K562 (cell line): ENCODE measurements around the gene COG2. TPM values are rescaled to one million over a fixed set of nuclear protein-coding genes. Genes with fewer than 3 reads are reported as not detected.

Experiments
- ETV5 ChIP-seq: sonication (generic); formaldehyde crosslinking; IDR thresholded peaks from 2 replicates; pipeline ENCODE4 v1.4.0; 2020; ENCODE audit warnings: low read depth, mild to moderate bottlenecking, missing genetic modification reagents
- FOS ChIP-seq: IDR thresholded peaks from 3 replicates; pipeline ENCODE4 v1.6.1; 2011; ENCODE audit not compliant: insufficient read length; ENCODE audit errors: extremely low read depth
- FOXK2 ChIP-seq, 2 experiments: fragments of 450-650 bp; IDR thresholded peaks in 1 of 2; conservative IDR thresholded peaks in 1 of 2; 2 replicates each; pipeline ENCODE4 v1.6.1; 2016; ENCODE audit warnings: low read depth in 2 of 2, mild to moderate bottlenecking in 1 of 2
- MXD1 ChIP-seq: fragments of 250-450 bp; sonication (Bioruptor Pico); IDR thresholded peaks from 2 replicates; pipeline ENCODE4 v1.8.0; 2021; ENCODE audit warnings: borderline replicate concordance, mild to moderate bottlenecking, moderate library complexity; ENCODE audit not compliant: poor library complexity, severe bottlenecking
- NR2C2 ChIP-seq, 2 experiments: fragments of 200-800 bp in 1 of 2; sonication (Bioruptor generic) in 1 of 2; sonication (generic) in 1 of 2; formaldehyde crosslinking in 1 of 2; IDR thresholded peaks; 2 replicates each; pipeline versions ENCODE4 v1.6.1 to v1.8.0; 2016 to 2022; ENCODE audit warnings: mild to moderate bottlenecking in 1 of 2, missing compliant biosample characterization in 1 of 2, missing genetic modification characterization in 1 of 2, missing genetic modification reagents in 1 of 2
- TEAD4 ChIP-seq, 2 experiments: sonication (generic) in 1 of 2; formaldehyde crosslinking in 1 of 2; IDR thresholded peaks; 2 replicates each; pipeline versions ENCODE4 v1.6.1 to v1.8.0; 2012 to 2022; ENCODE audit warnings: borderline replicate concordance in 1 of 2, inconsistent platforms in 1 of 2, low read length in 1 of 2, mild to moderate bottlenecking in 1 of 2, missing genetic modification reagents in 1 of 2
- VEZF1 ChIP-seq: fragments of 200-800 bp; sonication (Bioruptor generic); IDR thresholded peaks from 2 replicates; pipeline ENCODE4 v1.6.1; 2017; ENCODE audit warnings: missing genetic modification characterization, missing compliant biosample characterization
- polyA plus RNA-seq, 8 experiments: library from polyadenylated mRNA; depleted of rRNA in 4 of 8; stranded (reverse) in 5 of 8; unstranded in 3 of 8; fragments of >200 nt; fragmentation: Nextera tagmentation in 2 of 8; fragmentation: Illumina TruSeq in 1 of 8; extraction: Ambion mirVana in 2 of 8; extraction: Trizol in 1 of 8; gene quantifications; 2 replicates each; pipeline versions ENCODE4 v1.2.1 to v1.2.3, GENCODE V29; 2011 to 2014; ENCODE audit warnings: inconsistent platforms in 1 of 8, missing spikeins in 1 of 8
- total RNA-seq, 7 experiments: library from RNA; depleted of rRNA in 6 of 7; stranded (reverse); fragments of >200 nt in 6 of 7; fragmentation: Illumina TruSeq in 2 of 7; extraction: Trizol in 2 of 7; gene quantifications; 2 replicates each; pipeline versions ENCODE4 v1.2.1 to v1.2.3, GENCODE V29; 2011 to 2021; ENCODE audit warnings: low replicate concordance in 1 of 7

COG2 gene
- total and polyA plus RNA-seq, 9 of the 15 experiments (the other 6 are each of a cell fraction or from before 2014, with no cell fraction given), result 22.0 to 51.7 (median 33.3) TPM

- TF ChIP-seq VEZF1 (CRISPR knock-in tag) (peak; percentile 46; the same call in 1 of the 2 replicates), NR2C2 (CRISPR knock-in tag; IDR thresholded peaks at IDR 0.05) (0 out of 2 replicates have a peak, but pooled peaks have one; percentile 30), NR2C2 (tag; IDR thresholded peaks at IDR 0.05) (peak; percentile 37; the same call in 1 of the 2 replicates), TEAD4 (IDR thresholded peaks at IDR 0.05; ENCODE audit: low read length) (no peak), TEAD4 (CRISPR knock-in tag; IDR thresholded peaks at IDR 0.05; ENCODE audit: borderline replicate concordance) (no peak), MXD1 (CRISPR knock-in tag) (no peak), ETV5 (no peak), FOXK2 (conservative IDR thresholded peaks at IDR 0.05 in 1 of 2, IDR thresholded peaks at IDR 0.05 in 1 of 2; ENCODE audit: low read depth in 2 of 2) (0 out of 4 replicates have a peak, but pooled peaks of 1 of the 2 experiments have one; percentile 37), FOS (no peak)
Observed at GRCh38 chr1:230708631-230709580, 66.6 kb downstream of the COG2 start (continued).
